ENCODE measurements around the gene EPO. TPM values are rescaled to one million over a fixed set of nuclear protein-coding genes. Genes with fewer than 3 reads are reported as not detected.

The EPO gene
- total RNA-seq, 4 donors from 2014 or later: not detected

DNA sequence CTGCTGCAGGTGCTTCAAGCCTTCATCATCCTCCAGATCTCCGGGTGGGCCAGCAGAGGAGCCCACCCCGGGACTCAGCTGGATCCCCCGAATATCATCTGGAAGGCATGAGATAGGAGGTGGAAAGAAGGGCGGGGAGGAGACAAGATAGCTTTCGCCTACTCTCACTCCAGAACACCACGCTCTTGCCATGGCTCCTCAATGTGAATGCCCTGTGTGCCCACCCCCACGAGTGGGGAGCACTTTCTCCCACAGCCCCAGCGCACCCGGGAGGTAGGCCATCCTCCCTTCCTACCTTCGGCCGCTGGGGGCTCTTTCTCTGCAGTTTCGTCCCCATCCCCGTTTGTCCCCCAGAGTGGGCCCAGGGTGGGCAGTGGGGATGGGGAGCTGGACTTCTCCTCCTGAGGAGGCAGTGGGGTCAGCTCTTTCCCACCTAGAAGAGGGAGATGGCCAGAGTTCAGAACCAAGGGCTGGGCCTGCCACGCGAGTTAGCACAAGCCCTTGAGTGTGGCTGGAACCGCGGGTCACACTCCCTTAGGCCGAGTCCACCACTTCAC lies 35.1 kb upstream of the EPO start:
- TF ChIP-seq, protein P1, sequence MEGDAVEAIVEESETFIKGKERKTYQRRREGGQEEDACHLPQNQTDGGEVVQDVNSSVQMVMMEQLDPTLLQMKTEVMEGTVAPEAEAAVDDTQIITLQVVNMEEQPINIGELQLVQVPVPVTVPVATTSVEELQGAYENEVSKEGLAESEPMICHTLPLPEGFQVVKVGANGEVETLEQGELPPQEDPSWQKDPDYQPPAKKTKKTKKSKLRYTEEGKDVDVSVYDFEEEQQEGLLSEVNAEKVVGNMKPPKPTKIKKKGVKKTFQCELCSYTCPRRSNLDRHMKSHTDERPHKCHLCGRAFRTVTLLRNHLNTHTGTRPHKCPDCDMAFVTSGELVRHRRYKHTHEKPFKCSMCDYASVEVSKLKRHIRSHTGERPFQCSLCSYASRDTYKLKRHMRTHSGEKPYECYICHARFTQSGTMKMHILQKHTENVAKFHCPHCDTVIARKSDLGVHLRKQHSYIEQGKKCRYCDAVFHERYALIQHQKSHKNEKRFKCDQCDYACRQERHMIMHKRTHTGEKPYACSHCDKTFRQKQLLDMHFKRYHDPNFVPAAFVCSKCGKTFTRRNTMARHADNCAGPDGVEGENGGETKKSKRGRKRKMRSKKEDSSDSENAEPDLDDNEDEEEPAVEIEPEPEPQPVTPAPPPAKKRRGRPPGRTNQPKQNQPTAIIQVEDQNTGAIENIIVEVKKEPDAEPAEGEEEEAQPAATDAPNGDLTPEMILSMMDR (IDR thresholded peaks at IDR 0.05; ENCODE audit: low read depth): no peak

DNA sequence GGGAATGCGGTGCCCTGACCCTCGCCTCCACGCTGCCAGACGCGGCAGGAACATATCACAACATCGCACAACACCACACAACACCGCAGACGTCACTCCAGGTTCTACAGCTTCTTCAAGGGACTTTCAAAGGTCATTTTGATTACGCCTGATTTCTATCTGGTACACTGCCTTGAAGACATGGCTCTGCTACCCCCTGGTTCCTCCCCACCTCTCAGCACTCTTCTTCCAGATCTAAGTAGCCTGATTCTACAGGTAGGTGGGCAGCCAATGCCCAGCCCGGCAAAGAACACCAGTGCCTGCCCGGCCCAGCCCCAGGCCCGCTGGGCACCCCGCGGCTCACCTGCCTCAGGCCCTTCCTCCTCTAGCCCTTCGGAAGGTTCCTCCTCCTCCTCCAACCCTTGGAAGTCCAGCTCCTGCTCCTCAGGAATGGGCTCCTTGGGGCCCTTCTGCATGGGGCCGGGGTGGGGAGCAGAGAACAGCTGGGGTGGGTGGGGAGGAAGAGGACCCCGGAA lies 34.6 kb upstream of the EPO start:
- TF ChIP-seq, protein P1 (IDR thresholded peaks at IDR 0.05; ENCODE audit: low read depth): no peak

DNA sequence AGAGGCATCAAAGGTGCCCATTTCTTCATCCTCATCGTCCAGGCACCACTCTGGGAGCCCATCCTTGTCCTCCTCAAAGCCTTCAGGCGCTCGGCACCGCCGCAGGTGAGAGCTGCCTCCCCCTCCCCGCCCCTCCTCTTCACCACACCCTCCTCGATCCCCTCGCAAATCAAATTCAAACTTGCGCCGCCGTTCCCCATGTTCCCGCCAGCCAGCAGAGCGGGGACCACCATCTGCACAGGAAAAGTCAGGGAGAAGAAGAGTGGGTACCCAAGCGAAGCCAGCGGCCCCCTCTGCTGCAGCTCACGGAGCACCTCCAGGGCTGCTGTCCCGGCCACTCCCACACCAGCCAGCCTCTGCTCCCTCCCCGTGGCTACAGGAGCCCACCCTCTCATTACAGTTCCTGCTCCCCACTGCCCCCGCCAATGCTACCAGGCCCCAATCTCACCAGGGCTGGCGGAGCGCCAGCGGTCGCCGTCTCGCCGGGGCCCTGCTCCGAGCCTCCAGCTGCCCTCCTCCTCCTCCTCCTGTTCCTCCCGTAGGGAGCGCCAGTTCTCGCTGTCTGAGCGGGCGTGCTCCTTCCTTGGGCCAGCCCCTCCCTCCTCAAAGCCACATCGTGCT lies 34.0 kb upstream of the EPO start:
- TF ChIP-seq, protein P1 (IDR thresholded peaks at IDR 0.05; ENCODE audit: low read depth): no peak

DNA sequence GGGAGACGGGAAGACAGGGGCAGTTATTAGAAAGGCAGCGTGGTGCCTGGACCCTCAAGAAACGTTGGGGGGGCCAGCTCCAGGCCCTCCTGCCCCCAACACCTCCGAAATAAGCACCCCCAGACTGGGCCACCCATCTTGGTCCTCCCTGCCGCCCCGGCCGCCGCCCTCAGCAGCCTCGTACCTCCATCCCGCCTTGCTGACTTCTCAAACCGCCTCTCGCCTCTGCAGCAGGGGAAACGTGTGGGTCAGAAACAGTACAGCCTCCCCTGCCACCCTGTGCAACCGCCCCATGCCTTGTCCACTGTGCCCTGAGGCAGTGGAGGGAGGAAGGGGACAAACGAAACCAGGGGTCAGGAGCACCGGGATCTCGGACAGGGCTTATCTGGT lies 33.5 kb upstream of the EPO start:
- TF ChIP-seq, protein P1 (IDR thresholded peaks at IDR 0.05; ENCODE audit: low read depth): no peak

DNA sequence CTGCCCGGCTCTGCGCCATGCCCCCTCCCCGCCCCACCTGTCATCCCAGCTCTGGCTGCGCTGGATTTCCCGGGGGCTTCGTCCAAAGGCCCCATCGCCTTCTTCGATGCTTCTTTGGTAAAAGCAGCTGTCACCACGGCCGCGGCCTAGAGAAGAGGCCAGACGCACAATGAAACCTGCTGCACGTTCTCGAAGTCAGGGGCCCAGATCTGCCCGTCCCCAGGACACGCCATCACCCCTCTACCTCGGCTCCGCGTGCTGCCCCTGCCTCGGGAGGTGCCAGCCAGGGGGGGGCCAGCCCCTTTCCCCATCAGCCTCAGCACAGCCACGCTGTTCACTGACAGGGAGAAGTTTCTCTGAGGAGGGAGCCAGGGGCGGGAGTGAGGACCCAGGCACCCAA lies 33.0 kb upstream of the EPO start:
- TF ChIP-seq, protein P1 (IDR thresholded peaks at IDR 0.05; ENCODE audit: low read depth): no peak

DNA sequence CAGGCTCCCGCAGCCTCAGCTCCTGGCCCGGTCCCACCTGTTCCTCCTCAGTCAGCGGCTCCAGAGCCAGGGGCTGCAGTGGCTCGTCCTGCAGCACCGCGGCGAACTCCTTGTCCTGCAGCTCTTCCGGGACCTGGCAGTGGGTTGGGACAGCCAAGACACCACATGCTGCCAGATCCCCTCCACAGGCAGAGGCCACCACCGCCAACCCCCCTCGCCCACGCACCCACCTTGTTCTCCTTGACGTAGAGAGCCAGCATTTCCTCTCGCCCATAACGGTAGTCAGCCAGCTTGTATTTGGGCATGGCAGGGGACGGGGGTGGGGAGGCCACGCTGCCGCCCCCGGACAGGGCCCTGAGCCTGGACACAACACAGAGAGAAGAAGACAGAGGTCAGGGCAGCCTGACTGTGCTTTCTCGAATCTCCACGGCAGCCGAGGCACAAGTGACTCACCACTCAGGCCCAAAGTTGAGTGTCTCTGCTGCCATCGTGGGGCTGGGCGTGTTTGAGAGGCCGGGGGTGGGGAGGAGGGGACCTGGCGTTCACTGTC lies 32.4 kb upstream of the EPO start:
- TF ChIP-seq, protein P1 (IDR thresholded peaks at IDR 0.05; ENCODE audit: low read depth): no peak

DNA sequence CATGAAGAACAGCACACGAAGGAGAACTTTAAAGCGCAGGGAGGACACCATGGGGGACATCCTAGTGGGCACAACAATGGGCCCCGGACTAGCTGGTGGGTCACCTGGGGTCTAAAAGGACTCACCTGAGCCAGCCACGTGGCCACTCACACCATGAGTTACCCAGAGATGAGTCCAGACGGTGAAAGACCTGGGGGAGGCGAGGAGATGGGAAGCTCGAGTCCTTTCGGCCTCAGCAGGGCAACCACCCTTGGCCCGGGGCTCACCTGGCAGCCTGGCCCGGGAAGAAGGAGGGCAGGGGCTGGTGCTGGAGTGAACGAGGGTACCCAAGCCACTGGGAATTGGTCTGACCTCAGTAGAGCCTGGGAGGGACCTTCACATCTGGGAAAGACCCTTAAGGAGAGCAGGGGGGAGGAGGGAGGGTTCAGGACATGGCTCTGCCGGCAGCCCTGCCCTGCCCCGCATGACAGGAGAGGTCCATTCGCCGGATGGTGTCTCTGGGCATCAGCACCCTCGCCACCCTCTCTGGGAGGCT lies 31.9 kb upstream of the EPO start:
- TF ChIP-seq, protein P1 (IDR thresholded peaks at IDR 0.05; ENCODE audit: low read depth): no peak
